Measurements from ENCODE around the gene SLC12A4.
"Not testable (repeated sequence)": the region's sequence is repeated elsewhere in the genome, so short reads cannot be mapped to it uniquely, and the experiment has no call there.

SLC12A4 gene

DNA sequence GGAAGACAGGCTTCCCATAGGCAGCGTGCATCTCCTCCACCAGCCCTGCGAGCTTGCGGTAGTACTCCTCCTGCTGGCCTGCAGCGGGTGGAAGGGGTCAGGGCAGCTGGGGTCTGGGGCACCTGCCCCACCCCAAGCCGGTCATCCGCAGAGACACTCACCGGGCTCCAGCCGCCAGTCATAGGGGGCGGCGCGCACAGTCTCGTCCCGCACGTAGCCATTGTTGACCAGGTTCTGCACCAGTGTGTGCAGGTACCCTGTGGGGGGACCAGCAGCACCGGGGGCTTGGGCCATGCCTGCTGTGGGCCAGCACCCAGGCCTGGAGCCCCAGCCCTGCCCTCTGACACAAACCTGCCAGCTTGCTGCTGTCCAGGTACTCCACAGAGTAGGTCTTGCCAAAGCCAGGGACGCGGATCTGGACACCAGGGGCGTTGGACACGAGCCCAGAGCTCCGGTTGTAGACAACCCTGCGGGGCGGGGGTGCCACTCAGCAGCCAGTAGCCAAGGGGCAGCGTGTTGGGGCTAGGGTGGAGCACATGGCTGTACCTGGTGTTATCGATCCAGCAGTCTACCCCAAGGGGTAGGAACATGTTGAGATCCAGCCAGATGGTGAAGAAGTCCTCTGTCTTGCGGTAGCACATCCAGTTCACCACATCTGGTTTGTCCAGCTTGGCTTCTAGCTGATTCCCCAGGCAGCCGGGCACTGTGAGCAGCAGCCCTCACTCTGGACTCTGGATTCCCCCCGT, 25.8 kb downstream of the SLC12A4 start:
- no peak for DNase-seq (ENCODE audit: low read depth, low spot score)

DNA sequence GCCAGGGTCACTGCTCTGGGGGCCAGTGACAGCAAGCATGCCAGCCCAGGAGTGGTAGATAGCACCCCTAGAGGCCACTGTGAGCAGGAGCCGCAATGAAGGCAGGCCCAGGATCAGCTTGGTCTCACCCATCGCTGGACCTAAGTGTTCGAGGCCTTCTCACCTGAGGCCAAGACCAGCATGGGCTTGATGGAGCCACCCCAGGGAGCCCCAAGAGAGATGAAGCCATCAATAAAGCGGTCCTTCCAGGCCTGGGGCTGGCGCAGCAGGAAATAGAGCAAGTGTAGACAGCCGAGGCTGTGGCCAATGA, 26.3 kb downstream of the SLC12A4 start:
- no peak for DNase-seq (ENCODE audit: low read depth, low spot score)

- no peak for DNase-seq (ENCODE audit: low read depth, low spot score)
These were observed 26.8 kb downstream of the SLC12A4 start for GRCh38 chr16:67941469-67942199.

DNA sequence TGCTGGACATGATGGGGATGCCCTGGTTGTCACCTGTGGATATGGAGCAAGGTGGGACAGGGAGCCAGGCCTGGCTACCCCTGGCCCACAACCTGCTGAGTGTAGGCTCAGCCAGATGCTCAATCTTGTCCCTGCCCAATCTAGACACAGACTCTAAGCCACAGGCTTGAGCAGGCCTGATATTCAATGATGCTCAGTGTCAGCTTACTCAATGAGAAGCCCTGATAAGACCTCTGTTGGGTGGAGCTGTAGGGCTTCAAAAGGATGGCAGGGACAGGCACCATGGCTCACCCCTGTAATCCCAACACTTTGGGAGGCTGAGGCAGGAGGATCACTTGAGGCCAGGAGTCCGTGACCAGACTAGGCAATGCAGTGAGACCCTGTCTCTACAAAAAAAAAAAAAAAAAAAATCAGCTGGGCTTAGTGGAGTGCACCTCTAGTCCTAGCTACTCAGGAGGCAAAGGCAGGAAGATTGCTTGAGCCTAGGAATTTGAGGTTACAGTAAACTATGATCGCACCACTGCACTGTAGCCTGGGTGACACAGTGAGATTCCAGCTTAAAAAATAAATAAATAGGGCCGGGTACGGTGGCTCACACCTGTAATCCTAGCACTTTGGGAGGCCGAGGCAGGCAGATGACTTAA, 27.9 kb downstream of the SLC12A4 start:
- no peak for DNase-seq (ENCODE audit: low read depth, low spot score)

GRCh38 chr16:67939507-67940445, 28.7 kb downstream of the SLC12A4 start:
- DNase-seq (ENCODE audit: low read depth, low spot score): no peak

DNA sequence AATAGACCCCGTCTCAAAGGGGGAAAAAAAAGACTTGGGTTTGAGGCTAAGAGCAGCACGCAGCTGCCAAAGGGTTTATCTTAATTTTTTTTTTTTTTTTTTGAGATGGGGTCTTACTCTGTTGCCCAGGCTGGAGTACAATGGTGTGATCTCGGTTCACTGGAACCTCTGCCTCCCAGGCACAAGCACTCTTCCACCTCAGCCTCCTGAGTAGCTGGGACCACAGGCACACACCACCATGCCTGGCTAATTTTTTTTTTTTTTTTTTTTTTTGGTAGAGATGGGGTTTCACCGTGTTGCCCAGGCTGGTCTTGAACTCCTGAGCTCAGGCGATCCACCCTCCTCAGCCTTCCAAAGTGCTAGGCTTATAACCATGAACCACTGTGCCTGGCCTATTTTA, 30.7 kb downstream of the SLC12A4 start:
- not testable (repeated sequence) for DNase-seq (ENCODE audit: low read depth, low spot score)

DNA sequence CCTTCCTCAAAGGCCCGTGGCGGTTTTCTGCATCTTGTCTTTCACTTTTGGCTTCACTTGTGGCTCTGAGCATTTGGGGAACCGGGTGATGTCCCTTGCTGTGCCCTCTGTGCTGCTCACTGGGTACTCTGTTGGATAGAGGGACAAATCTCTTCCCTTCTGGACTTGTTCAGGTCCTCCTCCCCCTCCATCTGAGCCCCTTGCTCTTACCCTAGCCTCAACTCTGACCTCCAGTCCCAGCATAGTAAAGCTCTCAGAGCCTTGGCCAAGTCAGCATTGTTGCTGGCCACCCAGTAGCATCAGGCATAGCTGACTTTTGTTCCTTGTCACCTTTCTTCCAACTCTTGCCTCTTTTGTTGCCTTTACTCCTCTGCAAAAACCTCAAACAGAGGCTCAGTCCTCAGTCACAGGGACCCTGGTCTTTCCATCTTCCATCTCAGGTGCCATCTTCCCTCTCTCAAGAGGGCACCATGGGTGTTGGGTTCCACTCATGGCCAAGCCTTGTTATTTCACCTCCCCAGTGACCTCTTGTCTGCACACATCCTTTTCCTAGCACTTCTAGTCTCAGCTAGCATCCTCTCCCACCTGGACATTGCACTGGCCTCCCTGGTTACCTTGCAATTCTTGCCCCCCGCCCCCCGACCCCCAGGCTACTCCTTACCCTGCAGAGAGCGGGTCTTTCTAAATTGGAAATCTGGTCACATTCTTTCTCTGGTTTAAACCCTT, 31.4 kb downstream of the SLC12A4 start:
- DNase-seq (ENCODE audit: low read depth, low spot score): no peak

GRCh38 chr16:67936124-67936879, 32.1 kb downstream of the SLC12A4 start, which contains the start of gene PSMB10:
TSS of gene PSMB10 (minus strand) at chr16:67936850. CDS start at chr16:67936749, 101 bp downstream.
- no peak for DNase-seq (ENCODE audit: low read depth, low spot score)

DNA sequence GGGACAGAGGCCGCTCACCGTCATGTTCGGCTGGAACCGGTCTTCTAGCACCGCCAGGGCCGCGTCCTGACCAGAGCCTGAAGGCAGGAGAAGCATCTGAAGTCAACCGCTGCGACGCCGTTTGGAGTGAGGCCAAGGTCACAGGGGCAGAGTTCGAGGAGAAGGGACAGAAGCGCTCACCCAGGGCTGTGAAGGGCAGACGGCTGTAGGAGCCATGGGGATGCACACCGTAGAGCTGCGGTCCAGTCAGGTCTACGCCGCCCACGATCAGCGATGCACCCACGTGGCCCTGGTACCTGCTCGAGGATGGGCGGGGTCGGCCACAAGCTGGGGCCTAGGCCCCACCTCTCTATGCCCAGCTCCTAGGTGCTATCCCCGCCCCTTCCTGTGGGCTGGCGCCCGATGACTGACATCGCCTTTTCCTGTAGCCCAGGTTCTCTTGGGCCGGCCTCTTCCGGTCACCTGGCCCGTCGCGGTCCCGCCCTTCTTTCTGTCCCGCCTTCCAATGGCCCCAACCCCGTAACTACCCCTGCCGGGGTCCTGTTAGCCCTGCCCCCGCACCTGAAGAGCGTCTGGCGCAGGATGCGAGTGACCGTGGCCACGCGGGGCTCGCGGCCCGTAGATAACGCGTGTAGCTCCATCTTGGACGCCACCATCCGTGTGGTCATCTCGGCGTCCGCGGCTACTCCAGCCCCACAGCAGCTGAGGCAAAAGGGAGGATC, 32.9 kb downstream of the SLC12A4 start:
- peak; percentile 73 for DNase-seq (ENCODE audit: low read depth, low spot score)

GRCh38 chr16:67935101-67935401, 33.4 kb downstream of the SLC12A4 start:
- no peak for DNase-seq (ENCODE audit: low read depth, low spot score)

DNA sequence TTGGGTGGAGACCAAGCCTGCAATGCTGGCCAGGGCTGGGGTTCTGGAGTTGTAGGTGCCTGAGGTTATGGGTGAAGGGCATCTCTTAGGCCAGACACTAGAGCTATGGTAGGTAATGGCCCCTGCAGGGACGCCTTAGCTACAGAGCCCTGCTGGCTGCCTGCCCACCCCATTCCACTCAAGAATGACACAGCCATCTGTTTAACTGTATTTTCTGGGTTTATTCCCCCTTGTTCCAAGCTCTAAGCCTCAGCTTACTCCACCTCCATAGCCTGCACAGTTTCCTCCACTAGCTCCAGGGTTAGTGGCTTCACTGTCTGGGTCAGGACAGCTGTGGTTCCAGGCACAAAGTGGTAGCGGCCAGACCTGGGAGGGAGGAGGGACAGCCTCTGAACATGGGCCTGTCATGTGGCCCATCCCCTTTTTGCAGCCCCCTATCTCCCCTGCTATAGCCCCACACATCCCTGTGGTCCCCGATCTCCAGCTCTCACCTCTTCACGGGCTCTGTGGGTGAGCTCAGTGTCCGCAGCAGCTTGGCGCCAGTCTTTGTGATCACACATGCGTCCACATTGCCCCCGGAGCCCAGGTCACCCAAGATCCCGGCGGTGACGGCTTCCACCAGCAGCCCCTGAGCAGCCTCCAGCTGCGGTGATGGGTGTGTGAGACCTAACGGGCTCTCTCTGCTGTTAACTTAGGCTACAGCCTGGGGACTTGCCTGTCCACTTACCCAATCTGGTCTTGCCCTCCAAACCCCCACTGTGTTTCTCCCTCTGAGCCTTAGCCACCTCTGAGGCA, 33.9 kb downstream of the SLC12A4 start:
- DNase-seq (ENCODE audit: low read depth, low spot score): no peak

DNA sequence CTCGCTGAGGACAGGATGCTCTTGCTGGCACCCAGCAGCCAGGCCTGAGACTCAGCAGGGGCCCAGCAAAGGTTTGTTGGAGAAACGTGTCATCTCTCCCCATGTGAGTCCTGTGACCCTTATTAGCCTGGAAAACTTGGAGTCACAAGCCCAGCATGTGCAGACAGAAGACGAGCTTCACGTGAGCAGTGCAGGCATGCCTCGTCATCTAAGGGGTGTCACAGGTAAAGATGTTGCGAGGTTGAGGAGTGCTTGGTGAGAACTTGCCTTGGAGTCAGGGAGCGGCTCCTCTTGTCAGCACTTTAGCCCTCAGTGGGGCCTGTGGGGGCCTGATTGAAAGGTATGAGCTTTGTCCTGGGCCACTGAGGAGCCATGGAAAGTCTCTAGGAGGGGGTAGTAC, 34.6 kb downstream of the SLC12A4 start:
- DNase-seq (ENCODE audit: low read depth, low spot score): no peak

- DNase-seq (ENCODE audit: low read depth, low spot score): no peak
These were observed 36.0 kb downstream of the SLC12A4 start for GRCh38 chr16:67932462-67932840.

DNA sequence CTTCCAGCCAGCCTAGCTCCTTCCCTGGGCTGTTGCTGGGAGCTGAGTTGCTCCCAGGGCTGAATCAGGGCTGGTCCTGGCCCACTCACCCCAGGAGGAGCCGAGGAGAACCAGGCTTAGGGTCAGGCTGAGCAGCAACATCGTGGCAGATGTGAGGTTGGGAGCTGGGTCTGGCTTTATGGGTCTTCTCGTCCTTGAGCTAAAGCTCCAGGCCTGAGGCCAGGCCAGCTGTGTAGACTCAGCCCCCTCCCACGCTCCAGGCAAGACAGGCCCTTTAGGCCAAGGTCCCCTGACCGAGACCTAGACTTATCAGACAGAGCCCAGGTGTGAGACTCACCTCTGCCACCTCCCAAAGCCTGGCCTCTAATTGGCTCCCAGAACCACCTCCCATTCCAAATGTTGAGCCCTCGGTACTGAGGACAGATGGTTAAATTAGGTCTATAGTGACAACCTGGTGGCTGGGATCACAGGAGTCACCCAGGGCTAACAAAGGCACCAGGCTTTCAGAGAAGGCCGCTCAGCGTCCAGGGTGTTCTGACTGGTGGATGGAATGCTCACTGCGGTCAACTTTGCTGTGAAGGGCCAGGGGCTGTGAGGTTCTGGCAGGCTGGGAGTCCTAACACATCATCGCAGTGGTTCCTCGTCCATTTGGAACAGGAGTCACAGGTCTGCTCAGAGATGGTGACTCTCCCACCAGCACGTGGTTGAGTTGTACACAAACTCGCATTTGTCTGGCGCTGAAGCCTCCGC, 36.5 kb downstream of the SLC12A4 start, which contains the start of gene CTRL:
Gene CTRL, minus strand, starts transcription at position 151 of the 750 bp plus-strand sequence. Its CDS starts 10 bp downstream, at position 141.
- no peak for DNase-seq (ENCODE audit: low read depth, low spot score)

GRCh38 chr16:67930678-67931211, 37.7 kb downstream of the SLC12A4 start:
- DNase-seq (ENCODE audit: low read depth, low spot score): no peak

DNA sequence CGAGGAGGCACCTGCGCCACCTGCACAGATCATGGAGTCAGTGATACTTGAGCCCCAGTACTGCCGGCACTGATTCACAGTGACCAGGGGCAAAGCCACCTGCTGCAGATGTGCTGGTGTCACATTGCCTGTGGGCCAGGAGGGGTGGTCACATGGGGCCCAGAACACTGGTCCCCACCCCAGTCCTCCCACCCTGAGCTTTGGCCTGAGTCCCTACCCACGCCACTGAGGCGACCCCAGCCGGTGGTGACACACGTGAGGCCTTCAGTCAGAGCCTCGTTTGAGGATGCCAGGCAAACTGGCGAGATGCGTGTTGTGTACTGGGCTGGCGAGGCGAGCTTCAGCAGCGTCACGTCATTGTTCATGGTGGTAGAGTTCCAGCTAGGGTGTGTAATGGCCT, 38.2 kb downstream of the SLC12A4 start:
- no peak for DNase-seq (ENCODE audit: low read depth, low spot score)

DNA sequence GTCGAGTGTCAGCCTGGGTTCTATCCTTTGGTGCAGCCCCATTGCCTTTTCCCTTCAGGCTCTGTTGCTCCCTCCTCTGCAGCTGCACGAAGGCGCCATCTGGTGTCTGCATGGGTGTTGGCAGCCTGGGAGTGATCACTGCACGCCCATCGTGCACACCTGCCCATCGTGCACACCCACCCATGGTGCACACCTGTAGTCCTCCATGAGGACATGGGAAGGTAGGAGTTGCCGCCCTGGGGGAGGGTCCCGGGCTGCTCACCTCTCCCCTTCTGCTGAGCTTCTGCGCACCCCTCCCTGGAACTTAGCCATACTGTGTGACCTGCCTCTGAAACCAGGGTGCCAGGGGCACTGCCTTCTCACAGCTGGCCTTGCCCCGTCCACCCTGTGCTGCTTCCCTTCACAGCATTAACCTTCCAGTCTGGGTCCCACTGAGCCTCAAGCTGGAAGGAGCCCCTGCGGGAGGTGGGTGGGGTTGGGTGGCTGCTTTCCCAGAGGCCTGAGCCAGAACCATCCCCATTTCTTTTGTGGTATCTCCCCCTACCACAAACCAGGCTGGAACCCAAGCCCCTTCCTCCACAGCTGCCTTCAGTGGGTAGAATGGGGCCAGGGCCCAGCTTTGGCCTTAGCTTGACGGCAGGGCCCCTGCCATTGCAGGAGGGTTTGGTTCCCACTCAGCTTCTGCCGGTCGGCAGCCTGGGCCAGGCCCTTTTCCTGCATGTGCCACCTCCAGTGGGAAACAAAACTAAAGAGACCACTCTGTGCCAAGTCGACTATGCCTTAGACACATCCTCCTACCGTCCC, 39.7 kb downstream of the SLC12A4 start:
- no peak for DNase-seq (ENCODE audit: low read depth, low spot score)
